NCI-H2196 treated with DMSO at 0.1 percent for 48 hours (cell line): ENCODE data around the gene TET2.
"Not testable (repeated sequence)": the region's sequence is repeated elsewhere in the genome, so short reads cannot be mapped to it uniquely, and the experiment has no call there.

Experiments used
- DNase-seq: peaks from one replicate; lab custom pipeline; 2025; ENCODE audit not compliant: unreplicated experiment; lab: John Stamatoyannopoulos, UW

The TET2 gene

DNA sequence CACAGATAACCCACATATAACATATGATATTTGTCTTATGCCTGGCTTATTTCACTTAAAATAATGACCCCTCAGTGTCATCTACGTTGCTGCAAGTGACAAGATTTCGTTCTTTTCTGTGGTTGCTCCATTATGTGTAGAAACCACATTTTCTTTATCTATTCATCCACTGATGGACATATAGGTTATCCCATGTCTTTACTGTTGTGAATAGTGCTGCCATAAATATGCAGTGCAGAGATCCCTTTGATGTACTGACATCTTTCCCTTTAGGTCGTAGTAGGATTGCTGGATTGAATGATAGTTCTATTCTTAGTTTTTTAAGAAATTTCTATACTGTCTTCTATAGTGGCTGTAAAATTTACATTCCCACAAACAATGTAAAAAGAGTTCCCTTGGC, 135.8 kb downstream of the TET2 start:
- no peak for DNase-seq

DNA sequence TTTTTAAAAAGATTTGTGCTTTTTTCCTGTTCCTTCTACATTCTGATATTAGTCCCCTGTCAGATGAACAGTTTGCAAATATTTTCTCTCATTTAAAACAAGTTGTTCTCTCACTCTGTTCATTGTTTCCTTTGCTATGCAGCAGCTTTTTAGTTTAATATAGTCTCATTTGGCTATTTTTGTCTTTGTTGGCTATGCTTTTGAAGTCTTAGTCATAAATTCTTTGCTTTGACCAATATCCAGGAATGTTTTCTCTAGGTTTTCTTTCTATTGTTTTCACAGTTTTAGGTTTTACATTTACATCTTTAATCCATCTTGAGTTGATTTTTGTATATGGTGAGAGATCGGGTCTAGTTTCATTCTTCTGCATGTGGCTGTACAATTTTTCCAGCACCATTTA, 136.8 kb downstream of the TET2 start:
- no peak for DNase-seq

DNA sequence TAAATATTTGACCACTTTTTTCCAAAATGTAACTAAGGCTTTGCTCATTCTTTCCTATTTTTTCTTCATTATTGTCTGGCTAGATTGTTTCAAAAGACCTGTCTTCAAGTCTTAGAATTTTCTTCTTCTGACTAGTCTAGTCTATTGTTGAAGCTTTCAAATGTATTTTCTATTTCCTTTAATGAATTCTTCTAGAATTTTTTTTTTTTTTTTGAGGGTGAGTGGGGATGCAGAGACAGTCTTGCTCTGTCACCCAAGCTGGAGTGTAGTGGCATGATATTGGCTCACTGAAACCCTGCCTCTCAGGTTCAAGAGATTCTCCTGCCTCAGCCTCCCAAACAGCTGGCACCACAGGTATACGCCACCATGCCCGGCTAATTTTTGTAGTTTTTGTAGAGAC, 141.4 kb downstream of the TET2 start:
- no peak for DNase-seq

DNA sequence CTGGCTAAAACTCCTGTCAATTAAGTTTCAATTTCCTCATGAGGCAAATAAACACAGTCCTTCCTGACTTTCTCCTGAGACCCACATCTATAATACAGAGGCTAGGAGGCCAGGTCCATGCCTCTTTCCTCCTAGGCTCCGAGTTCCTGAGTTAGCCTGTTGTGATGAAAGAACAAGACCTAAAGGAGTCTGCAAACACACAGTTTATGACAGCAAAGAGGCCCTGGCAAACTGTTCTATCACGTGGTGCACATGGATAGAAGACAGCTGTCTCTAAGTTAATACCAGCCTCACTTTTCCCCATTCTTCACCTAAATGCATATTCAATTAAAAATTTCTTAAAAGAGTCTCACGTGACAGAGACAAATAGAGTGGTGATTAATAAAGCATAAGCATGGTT, 145.2 kb downstream of the TET2 start:
- no peak for DNase-seq

- DNase-seq: no peak
These were observed 146.7 kb downstream of the TET2 start for GRCh38 chr4:105293360-105293759.

DNA sequence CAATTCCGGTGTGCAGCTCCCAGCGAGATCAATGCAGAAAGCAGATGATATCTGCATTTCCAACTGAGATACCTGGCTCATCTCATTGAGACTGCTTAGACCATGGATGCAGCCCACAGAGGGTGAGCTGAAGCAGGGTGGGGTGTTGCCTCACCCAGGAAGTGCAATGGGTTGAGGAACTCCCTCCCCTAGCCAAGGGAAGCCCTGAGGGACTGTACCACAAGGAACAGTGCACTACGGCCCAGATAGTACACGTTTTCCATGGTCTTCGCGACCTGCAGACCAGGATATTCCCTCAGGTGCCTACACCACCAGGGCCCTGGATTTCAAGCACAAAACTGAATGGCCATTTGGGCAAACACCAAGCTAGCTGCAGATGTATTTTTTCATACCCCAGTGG, 150.0 kb downstream of the TET2 start:
- no peak for DNase-seq

DNA sequence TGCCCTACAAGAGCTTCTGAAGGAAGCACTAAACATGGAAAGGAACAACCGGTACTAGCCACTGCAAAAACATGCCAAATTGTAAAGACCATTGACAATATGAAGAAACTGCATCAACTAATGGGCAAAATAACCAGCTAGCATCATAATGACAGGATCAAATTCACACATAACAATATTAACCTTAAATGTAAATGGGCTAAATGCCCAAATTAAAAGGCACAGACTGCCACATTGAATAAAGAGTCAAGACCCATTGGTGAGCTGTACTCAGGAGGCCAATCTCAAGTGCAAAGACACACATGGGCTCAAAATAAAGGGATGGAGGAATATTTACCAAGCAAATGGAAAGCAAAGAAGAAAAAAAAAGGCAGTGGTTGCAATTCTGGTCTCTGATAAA, 152.4 kb downstream of the TET2 start:
- not testable (repeated sequence) for DNase-seq

DNA sequence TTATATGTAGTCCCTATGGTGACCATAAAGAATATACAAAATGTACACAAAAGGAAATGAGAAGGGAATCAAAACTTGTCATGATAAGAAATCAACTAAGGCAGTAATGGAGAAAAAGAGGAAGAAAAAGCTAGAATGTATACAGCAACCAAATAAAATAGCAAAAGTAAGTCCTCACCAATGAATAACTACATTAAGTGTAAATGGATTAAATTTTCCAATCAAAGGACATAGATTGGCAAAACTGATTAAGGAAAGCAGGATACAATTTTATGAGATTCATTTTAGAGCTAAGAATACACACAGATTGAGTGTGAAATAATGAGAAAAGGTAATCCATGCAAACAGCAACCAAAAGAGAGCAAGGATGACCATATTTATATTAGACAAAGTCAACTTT, 157.4 kb downstream of the TET2 start:
- no peak for DNase-seq

DNA sequence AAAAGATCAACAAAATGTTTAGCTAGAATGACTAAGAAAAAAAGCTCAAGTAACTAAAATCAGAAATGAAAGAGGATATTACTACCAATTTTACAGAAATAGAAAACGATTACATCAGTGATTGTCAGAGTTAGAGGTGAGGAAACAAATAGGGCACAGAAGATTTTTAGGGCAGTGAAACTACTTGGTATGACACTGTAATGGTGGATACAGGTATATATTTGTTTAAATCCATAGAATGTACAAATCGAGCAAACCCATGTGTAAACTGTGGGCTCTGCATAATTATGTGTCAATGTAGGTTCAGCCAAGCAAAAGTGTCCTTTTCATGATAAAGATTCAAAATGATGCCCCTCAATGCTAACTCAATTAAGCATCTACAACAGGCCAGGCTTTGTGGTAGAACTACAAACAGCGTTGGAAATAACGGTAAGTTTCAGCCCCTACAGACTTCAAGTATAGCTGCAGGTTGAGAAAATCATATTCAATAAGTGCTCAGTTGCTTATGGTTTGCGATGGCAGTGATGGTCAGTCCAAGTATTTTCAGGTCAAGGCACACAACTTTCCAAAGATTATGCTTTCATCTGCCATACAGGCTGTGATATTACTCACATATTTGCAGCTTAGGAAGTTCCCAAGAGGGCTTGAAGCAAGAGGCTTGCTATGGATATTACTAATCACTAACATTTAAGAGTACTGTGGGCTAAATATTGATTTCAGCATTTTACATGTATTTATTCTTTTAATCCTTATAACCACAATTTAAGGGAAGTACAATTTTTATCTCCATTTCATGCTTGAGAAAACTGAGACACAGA, 158.6 kb downstream of the TET2 start:
- DNase-seq: no peak

DNA sequence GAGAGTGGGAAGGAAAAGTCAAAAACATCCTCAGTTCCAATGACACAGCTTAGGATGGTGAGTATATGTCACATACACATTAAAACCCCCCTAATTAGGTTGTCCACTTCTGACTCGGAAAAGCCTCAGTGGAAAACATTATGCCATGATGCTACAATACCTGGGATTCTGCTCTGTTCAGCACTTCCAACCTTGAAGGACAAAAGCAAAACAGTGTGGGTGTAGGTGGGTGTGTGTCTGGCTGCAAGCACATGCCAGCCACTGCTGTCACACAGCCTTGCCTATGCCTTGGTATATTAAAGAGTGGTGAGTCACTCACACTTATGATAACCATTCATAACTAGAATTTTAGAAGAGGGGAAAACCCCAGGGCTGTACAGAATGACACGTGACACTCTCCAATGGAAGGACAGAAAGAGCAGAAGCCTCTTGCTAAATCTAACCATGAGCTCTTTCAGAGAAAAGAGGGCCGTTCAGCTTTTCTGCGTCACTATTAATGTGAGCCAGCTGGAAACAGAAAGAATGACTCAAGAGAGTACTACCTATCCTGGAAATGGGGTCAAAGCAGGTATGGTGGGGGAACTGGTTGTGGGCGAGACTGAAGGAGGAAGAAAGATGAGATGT, 159.6 kb downstream of the TET2 start:
- no peak for DNase-seq

GRCh38 chr4:105306820-105307219, 160.1 kb downstream of the TET2 start:
- DNase-seq: no peak

DNA sequence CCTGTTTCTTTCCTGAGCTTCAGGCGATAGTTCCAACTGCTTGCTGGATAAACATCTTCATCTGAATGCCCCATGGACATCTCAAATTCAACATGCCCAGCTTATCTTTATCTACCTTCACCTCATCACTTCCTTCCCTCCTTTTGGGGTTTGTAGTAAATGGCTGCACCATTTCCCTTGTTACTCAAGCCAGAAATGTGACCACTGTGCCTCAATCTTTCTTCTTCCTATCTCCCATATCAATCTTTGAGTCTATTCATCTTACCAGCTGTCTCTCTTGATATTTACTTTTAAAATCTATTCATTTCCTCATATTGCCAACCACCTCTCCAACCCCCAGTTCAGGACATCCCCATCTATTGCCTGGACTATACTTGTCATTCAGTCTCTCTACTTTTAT, 171.8 kb downstream of the TET2 start:
- DNase-seq: no peak

GRCh38 chr4:105327222-105327621, 180.5 kb downstream of the TET2 start:
- no peak for DNase-seq

GRCh38 chr4:105327956-105328355, 181.3 kb downstream of the TET2 start:
- no peak for DNase-seq

GRCh38 chr4:105329081-105329480, 182.4 kb downstream of the TET2 start:
- DNase-seq: no peak
